WI38 (cell line): ENCODE data around the gene MXD4.
"Not testable (repeated sequence)": the region's sequence is repeated elsewhere in the genome, so short reads cannot be mapped to it uniquely, and the experiment has no call there.

Experiments used
- H3K4me3 ChIP-seq: 2 replicates; pipeline ENCODE4 v1.5.1; 2011; ENCODE audit warnings: low read depth, mild to moderate bottlenecking, control low read depth, low read length
- TF ChIP-seq, protein P1 (sequence below): IDR thresholded peaks from 2 replicates; pipeline ENCODE4 v1.5.1; 2012; ENCODE audit warnings: low read depth, mild to moderate bottlenecking, control low read depth, low read length

Gene MXD4

DNA sequence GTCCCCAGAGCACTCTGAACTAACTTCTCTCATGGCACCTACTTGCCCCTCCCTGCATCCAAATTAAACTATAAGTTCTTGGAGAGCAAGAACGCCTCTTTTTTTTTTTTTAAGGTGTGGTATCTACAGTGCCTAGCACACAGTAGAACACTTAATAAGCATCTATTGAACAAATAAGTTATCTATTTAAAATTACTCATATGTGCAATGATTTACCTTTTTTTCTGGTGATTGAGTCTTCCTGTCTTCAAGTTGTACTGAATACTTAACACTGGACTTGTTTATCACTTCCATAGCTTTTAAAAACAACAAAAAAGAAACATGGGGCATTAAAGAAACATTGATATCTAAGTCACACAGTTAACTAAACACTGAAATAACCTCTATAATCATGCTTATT lies 49.1 kb downstream of the MXD4 start:
- H3K4me3 ChIP-seq, result no peak overlapping the region
- TF ChIP-seq, protein P1, sequence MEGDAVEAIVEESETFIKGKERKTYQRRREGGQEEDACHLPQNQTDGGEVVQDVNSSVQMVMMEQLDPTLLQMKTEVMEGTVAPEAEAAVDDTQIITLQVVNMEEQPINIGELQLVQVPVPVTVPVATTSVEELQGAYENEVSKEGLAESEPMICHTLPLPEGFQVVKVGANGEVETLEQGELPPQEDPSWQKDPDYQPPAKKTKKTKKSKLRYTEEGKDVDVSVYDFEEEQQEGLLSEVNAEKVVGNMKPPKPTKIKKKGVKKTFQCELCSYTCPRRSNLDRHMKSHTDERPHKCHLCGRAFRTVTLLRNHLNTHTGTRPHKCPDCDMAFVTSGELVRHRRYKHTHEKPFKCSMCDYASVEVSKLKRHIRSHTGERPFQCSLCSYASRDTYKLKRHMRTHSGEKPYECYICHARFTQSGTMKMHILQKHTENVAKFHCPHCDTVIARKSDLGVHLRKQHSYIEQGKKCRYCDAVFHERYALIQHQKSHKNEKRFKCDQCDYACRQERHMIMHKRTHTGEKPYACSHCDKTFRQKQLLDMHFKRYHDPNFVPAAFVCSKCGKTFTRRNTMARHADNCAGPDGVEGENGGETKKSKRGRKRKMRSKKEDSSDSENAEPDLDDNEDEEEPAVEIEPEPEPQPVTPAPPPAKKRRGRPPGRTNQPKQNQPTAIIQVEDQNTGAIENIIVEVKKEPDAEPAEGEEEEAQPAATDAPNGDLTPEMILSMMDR, result no peak

DNA sequence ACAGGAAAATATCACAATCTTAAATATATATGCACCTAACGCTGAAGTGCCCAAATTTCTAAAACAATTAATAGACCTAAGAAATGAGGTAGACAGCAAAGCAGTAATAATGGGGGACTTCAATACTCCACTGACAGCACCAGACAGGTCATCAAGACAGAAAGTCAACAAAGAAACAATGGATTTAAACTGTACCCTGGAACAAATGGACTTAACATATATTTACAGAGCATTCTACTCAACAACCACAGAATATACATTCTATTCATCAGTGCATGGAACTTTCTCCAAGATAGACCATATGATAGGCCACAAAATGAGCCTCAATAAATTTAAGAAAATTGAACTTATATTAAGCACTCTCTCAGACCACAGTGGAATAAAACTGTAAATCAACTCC lies 59.1 kb downstream of the MXD4 start:
- H3K4me3 ChIP-seq, result not testable (repeated sequence)
